Skeletal muscle satellite cell (primary cell): ENCODE measurements around the gene GLG1.
"Not testable (repeated sequence)": the region's sequence is repeated elsewhere in the genome, so short reads cannot be mapped to it uniquely, and the experiment has no call there.

ENCODE experiments used
- H3K27me3 ChIP-seq: 2 replicates; pipeline ENCODE4 v1.7.0; 2013; ENCODE audit warnings: low read length; ENCODE audit not compliant: control insufficient read depth, insufficient read depth
- H3K36me3 ChIP-seq: 2 replicates; pipeline ENCODE4 v1.7.0; 2013; ENCODE audit warnings: mild to moderate bottlenecking, control low read depth, low read length; ENCODE audit not compliant: insufficient read depth
- H3K4me1 ChIP-seq: 2 replicates; pipeline ENCODE4 v1.7.0; 2013; ENCODE audit warnings: low read length; ENCODE audit not compliant: control insufficient read depth, insufficient read depth
- H3K4me2 ChIP-seq: 2 replicates; pipeline ENCODE4 v1.7.0; 2013; ENCODE audit warnings: mild to moderate bottlenecking, low read length
- H3K4me3 ChIP-seq: 2 replicates; pipeline ENCODE4 v1.7.0; 2013; ENCODE audit warnings: low read length
- H3K9ac ChIP-seq: 2 replicates; pipeline ENCODE4 v1.7.0; 2013; ENCODE audit warnings: mild to moderate bottlenecking, low read depth, low read length, moderate library complexity
- H3K9me3 ChIP-seq: replicated peaks from 2 replicates; pipeline ENCODE4 v1.7.0; 2013; ENCODE audit warnings: mild to moderate bottlenecking, control low read depth, low read length

Gene GLG1

GRCh38 chr16:74423721-74424120, 183.2 kb downstream of the GLG1 start:
- not testable (repeated sequence) for H3K4me1 ChIP-seq, H3K36me3 ChIP-seq

GRCh38 chr16:74422086-74422485, 184.8 kb downstream of the GLG1 start:
- H3K9ac ChIP-seq, H3K27me3 ChIP-seq, H3K4me1 ChIP-seq, H3K36me3 ChIP-seq, H3K4me2 ChIP-seq, H3K4me3 ChIP-seq, H3K9me3 ChIP-seq: not testable (repeated sequence)

More at GRCh38 chr16:74423721-74424120, 183.2 kb downstream of the GLG1 start:
- not testable (repeated sequence) for H3K9ac ChIP-seq, H3K4me3 ChIP-seq, H3K9me3 ChIP-seq, H3K27me3 ChIP-seq, H3K4me2 ChIP-seq

GRCh38 chr16:74421482-74421785, 185.5 kb downstream of the GLG1 start:
- H3K36me3 ChIP-seq, H3K9ac ChIP-seq, H3K27me3 ChIP-seq, H3K9me3 ChIP-seq, H3K4me2 ChIP-seq, H3K4me1 ChIP-seq, H3K4me3 ChIP-seq: not testable (repeated sequence)

- H3K4me3 ChIP-seq, H3K27me3 ChIP-seq, H3K4me2 ChIP-seq, H3K9me3 ChIP-seq, H3K36me3 ChIP-seq, H3K4me1 ChIP-seq, H3K9ac ChIP-seq: not testable (repeated sequence)
Measured at GRCh38 chr16:74420612-74421481, 186.1 kb downstream of the GLG1 start, which contains the start of gene CLEC18B. TSS of gene CLEC18B (minus strand) at chr16:74421478. CDS start at chr16:74421270, 208 bp downstream.

GRCh38 chr16:74419811-74420210, 187.1 kb downstream of the GLG1 start:
- H3K9me3 ChIP-seq, H3K4me3 ChIP-seq, H3K27me3 ChIP-seq, H3K9ac ChIP-seq, H3K4me1 ChIP-seq, H3K4me2 ChIP-seq, H3K36me3 ChIP-seq: not testable (repeated sequence)

- not testable (repeated sequence) for H3K4me3 ChIP-seq, H3K4me2 ChIP-seq, H3K36me3 ChIP-seq, H3K4me1 ChIP-seq, H3K9ac ChIP-seq, H3K9me3 ChIP-seq, H3K27me3 ChIP-seq
Measured at GRCh38 chr16:74417897-74418296, 189.0 kb downstream of the GLG1 start.

- not testable (repeated sequence) for H3K4me1 ChIP-seq, H3K36me3 ChIP-seq, H3K4me3 ChIP-seq, H3K4me2 ChIP-seq, H3K9me3 ChIP-seq, H3K9ac ChIP-seq, H3K27me3 ChIP-seq
Measured at GRCh38 chr16:74413920-74414319, 193.0 kb downstream of the GLG1 start.

- H3K4me3 ChIP-seq = not testable (repeated sequence)
Measured at GRCh38 chr16:74413485-74413884, 193.4 kb downstream of the GLG1 start.

GRCh38 chr16:74412775-74413390, 194.0 kb downstream of the GLG1 start:
- not testable (repeated sequence) for H3K4me3 ChIP-seq, H3K9ac ChIP-seq, H3K4me2 ChIP-seq, H3K27me3 ChIP-seq, H3K36me3 ChIP-seq, H3K4me1 ChIP-seq, H3K9me3 ChIP-seq

More at GRCh38 chr16:74413485-74413884, 193.4 kb downstream of the GLG1 start:
- not testable (repeated sequence) for H3K4me1 ChIP-seq, H3K9ac ChIP-seq, H3K36me3 ChIP-seq, H3K4me2 ChIP-seq, H3K27me3 ChIP-seq, H3K9me3 ChIP-seq

- not testable (repeated sequence) for H3K4me1 ChIP-seq, H3K4me2 ChIP-seq, H3K4me3 ChIP-seq, H3K27me3 ChIP-seq, H3K9me3 ChIP-seq, H3K9ac ChIP-seq, H3K36me3 ChIP-seq
Measured at GRCh38 chr16:74412138-74412774, 194.7 kb downstream of the GLG1 start.

- not testable (repeated sequence) for H3K9me3 ChIP-seq, H3K9ac ChIP-seq, H3K27me3 ChIP-seq, H3K36me3 ChIP-seq, H3K4me3 ChIP-seq, H3K4me2 ChIP-seq, H3K4me1 ChIP-seq
Measured at GRCh38 chr16:74410981-74411380, 195.9 kb downstream of the GLG1 start.
